ENCODE results near the gene FCN2. TPM values are rescaled to one million over a fixed set of nuclear protein-coding genes. Genes with fewer than 3 reads are reported as not detected.

Gene FCN2
- total and polyA plus RNA-seq, 8 donors, result not detected

- Histone ChIP-seq H3K27me3 (peaks cover 0 to 21% of the 10 kb centered on the region in 2 donors), H3K4me1 (peaks cover 0 to 7% of the 10 kb centered on the region in 2 donors), H3K27ac (no peak overlapping the region), H3K36me3 (no peaks in the 10 kb centered on the region), H3K9me3 (no peaks in the 10 kb centered on the region), H3K4me3 (no peak overlapping the region)
- intact Hi-C loops (cut with DNase I), result no loop called here
- TF ChIP-seq CTCF (IDR thresholded peaks at IDR 0.05), result no peak
- DNase-seq, result no peak
- ATAC-seq, result no peak
Observed at GRCh38 chr9:134887686-134888602, 7.3 kb downstream of the FCN2 start.

- no peak for TF ChIP-seq CTCF (IDR thresholded peaks at IDR 0.05)
- no peak overlapping the region for H3K27ac ChIP-seq
- H3K4me1 ChIP-seq, result peaks cover 0 to 7% of the 10 kb centered on the region in 2 donors
- ATAC-seq (no peak), DNase-seq (no peak)
- no peak overlapping the region for H3K4me3 ChIP-seq
- no peaks in the 10 kb centered on the region for H3K36me3 ChIP-seq
- intact Hi-C loops (cut with DNase I), result no loop called here
- no peaks in the 10 kb centered on the region for H3K9me3 ChIP-seq
- H3K27me3 ChIP-seq, result peaks cover 0 to 18% of the 10 kb centered on the region in 2 donors
Observed at GRCh38 chr9:134888603-134889190, 8.1 kb downstream of the FCN2 start.

GRCh38 chr9:134889386-134890154, 9.0 kb downstream of the FCN2 start:
- Histone ChIP-seq H3K9me3 (no peaks in the 10 kb centered on the region), H3K27me3 (peaks cover 0 to 18% of the 10 kb centered on the region in 2 donors), H3K27ac (no peak overlapping the region), H3K4me3 (no peak overlapping the region), H3K4me1 (peaks cover 0 to 7% of the 10 kb centered on the region in 2 donors), H3K36me3 (no peaks in the 10 kb centered on the region)
- TF ChIP-seq CTCF (IDR thresholded peaks at IDR 0.05), result no peak
- intact Hi-C loops (cut with DNase I), result no loop called here
- DNase-seq, result peak in 1 of 4 donors; percentile 41
- ATAC-seq, result no peak

GRCh38 chr9:134890155-134890495, 9.5 kb downstream of the FCN2 start:
- no peak for ATAC-seq
- H3K27ac ChIP-seq, result no peak overlapping the region
- no peaks in the 10 kb centered on the region for H3K9me3 ChIP-seq
- no peak for TF ChIP-seq CTCF (IDR thresholded peaks at IDR 0.05)
- peaks cover 0 to 18% of the 10 kb centered on the region in 2 donors for H3K27me3 ChIP-seq
- DNase-seq, result no peak
- H3K36me3 ChIP-seq, result no peaks in the 10 kb centered on the region
- no peak overlapping the region for H3K4me3 ChIP-seq
- intact Hi-C loops (cut with DNase I), result no loop called here
- peaks cover 0 to 7% of the 10 kb centered on the region in 2 donors for H3K4me1 ChIP-seq

GRCh38 chr9:134891053-134891452, 10.4 kb downstream of the FCN2 start:
- Histone ChIP-seq H3K4me3 (no peak overlapping the region), H3K27me3 (peaks cover 0 to 18% of the 10 kb centered on the region in 2 donors), H3K27ac (no peak overlapping the region), H3K36me3 (no peaks in the 10 kb centered on the region), H3K9me3 (no peaks in the 10 kb centered on the region), H3K4me1 (peaks cover 6 to 7% of the 10 kb centered on the region in 2 donors)
- ATAC-seq (no peak), DNase-seq (no peak)
- intact Hi-C loops (cut with DNase I), result no loop called here
- no peak for TF ChIP-seq CTCF (IDR thresholded peaks at IDR 0.05)

All from left lung (tissue), 10 donors.